ENCODE measurements around the gene AIMP1. TPM values are rescaled to one million over a fixed set of nuclear protein-coding genes. Genes with fewer than 3 reads are reported as not detected.

AIMP1 gene
- total and polyA plus RNA-seq, 2 of the 13 experiments (the other 11 are each of a cell fraction or from before 2014, with no cell fraction given), result 28.6 to 82.9 TPM

DNA sequence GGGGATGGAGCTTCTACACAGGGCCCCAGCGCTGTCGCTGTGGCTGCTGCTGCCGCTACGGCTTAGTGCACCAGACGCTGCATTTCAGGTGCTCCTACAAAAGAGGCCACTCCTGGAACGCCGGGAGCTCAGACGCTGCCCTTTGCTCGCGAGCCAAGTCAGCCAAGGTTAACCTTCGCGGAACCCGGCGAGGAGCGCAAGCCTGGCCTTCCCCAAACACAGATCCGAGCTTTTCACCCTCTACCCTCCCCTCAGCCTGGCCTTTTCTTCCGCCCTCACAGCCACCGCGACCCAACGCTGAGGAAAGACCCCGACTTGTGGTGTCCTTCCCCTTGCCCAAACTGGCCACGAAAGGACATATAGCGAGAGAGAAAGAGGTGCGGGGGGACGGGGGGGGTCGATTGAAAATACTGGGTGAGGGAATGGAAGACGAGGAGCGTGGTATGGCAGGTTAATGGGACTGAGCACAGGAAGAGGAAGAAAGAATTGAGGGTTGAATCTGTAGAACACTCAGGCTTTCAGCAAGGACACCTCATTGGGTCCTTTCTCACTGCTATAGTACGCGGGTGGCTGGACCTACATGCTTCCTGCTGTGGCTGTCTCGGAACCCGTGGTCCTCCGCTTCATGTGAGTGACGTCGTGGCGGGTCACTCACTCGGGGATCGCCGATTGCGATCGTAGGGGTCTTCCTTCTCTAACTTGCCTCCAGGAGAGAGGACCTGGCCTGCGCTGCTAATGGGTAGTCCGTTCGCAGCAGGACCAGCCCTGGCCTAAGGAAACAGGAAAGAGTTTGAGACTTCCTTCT, at the start of gene AIMP1, which contains the start of gene TBCK (continued):
- TF ChIP-seq, protein P1, sequence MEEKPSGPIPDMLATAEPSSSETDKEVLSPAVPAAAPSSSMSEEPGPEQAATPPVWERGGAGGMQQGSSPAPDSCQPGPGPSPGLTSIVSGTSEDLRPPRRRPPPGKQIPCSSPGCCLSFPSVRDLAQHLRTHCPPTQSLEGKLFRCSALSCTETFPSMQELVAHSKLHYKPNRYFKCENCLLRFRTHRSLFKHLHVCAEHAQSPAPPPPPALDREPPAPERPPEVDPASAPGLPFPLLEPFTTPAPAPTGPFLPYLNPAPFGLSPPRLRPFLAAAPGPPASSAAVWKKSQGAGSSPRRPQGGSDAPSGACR (CRISPR knock-in tag; IDR thresholded peaks at IDR 0.05), result no peak
- TF ChIP-seq, protein P2, sequence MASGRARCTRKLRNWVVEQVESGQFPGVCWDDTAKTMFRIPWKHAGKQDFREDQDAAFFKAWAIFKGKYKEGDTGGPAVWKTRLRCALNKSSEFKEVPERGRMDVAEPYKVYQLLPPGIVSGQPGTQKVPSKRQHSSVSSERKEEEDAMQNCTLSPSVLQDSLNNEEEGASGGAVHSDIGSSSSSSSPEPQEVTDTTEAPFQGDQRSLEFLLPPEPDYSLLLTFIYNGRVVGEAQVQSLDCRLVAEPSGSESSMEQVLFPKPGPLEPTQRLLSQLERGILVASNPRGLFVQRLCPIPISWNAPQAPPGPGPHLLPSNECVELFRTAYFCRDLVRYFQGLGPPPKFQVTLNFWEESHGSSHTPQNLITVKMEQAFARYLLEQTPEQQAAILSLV (CRISPR knock-in tag; IDR thresholded peaks at IDR 0.05; ENCODE audit: borderline replicate concordance), result peak; percentile 24; the same call in 1 of the 2 replicates
- TF ChIP-seq SRY (CRISPR knock-in tag; IDR thresholded peaks at IDR 0.05) (peak; percentile 83), IRF2 (CRISPR knock-in tag; IDR thresholded peaks at IDR 0.05) (peak; percentile 9; the same call in 1 of the 2 replicates), ZNF12 (CRISPR knock-in tag; IDR thresholded peaks at IDR 0.05) (0 out of 2 replicates have a peak, but pooled peaks have one; percentile 5), ZNF569 (CRISPR knock-in tag; IDR thresholded peaks at IDR 0.05; ENCODE audit: borderline replicate concordance) (no peak), RFX5 (IDR thresholded peaks at IDR 0.05; ENCODE audit: low read depth, low read length) (peak; percentile 45; the same call in 1 of the 2 replicates), ZNF557 (CRISPR knock-in tag; IDR thresholded peaks at IDR 0.05) (0 out of 2 replicates have a peak, but pooled peaks have one; percentile 48), ZNF468 (CRISPR knock-in tag; IDR thresholded peaks at IDR 0.05) (no peak), ZNF816 (CRISPR knock-in tag; IDR thresholded peaks at IDR 0.05; ENCODE audit: borderline replicate concordance) (no peak), NR2F1 (CRISPR knock-in tag; IDR thresholded peaks at IDR 0.05) (no peak), CHCHD3 (CRISPR knock-in tag; IDR thresholded peaks at IDR 0.05) (no peak), KDM4B (CRISPR knock-in tag; IDR thresholded peaks at IDR 0.05) (0 out of 2 replicates have a peak, but pooled peaks have one; percentile 31), ZFX (CRISPR knock-in tag; IDR thresholded peaks at IDR 0.05; ENCODE audit: low read depth) (peak; percentile 91), CC2D1A (CRISPR knock-in tag; IDR thresholded peaks at IDR 0.05) (no peak), ZNF773 (CRISPR knock-in tag; IDR thresholded peaks at IDR 0.05; ENCODE audit: borderline replicate concordance) (no peak), ZNF296 (CRISPR knock-in tag; conservative IDR thresholded peaks at IDR 0.05) (no peak), HOXA5 (CRISPR knock-in tag; IDR thresholded peaks at IDR 0.05) (0 out of 2 replicates have a peak, but pooled peaks have one; percentile 30), ZNF337 (CRISPR knock-in tag; IDR thresholded peaks at IDR 0.05; ENCODE audit: borderline replicate concordance, low read depth) (no peak), ZFP82 (CRISPR knock-in tag; IDR thresholded peaks at IDR 0.05; ENCODE audit: borderline replicate concordance) (no peak), ATRX (CRISPR knock-in tag; IDR thresholded peaks at IDR 0.05; ENCODE audit: borderline replicate concordance) (0 out of 2 replicates have a peak, but pooled peaks have one; percentile 57), YY1 (IDR thresholded peaks at IDR 0.05; ENCODE audit: insufficient read depth, insufficient replicate concordance, low read depth, low read length) (peak; percentile 42)
- TF ChIP-seq, protein P3, sequence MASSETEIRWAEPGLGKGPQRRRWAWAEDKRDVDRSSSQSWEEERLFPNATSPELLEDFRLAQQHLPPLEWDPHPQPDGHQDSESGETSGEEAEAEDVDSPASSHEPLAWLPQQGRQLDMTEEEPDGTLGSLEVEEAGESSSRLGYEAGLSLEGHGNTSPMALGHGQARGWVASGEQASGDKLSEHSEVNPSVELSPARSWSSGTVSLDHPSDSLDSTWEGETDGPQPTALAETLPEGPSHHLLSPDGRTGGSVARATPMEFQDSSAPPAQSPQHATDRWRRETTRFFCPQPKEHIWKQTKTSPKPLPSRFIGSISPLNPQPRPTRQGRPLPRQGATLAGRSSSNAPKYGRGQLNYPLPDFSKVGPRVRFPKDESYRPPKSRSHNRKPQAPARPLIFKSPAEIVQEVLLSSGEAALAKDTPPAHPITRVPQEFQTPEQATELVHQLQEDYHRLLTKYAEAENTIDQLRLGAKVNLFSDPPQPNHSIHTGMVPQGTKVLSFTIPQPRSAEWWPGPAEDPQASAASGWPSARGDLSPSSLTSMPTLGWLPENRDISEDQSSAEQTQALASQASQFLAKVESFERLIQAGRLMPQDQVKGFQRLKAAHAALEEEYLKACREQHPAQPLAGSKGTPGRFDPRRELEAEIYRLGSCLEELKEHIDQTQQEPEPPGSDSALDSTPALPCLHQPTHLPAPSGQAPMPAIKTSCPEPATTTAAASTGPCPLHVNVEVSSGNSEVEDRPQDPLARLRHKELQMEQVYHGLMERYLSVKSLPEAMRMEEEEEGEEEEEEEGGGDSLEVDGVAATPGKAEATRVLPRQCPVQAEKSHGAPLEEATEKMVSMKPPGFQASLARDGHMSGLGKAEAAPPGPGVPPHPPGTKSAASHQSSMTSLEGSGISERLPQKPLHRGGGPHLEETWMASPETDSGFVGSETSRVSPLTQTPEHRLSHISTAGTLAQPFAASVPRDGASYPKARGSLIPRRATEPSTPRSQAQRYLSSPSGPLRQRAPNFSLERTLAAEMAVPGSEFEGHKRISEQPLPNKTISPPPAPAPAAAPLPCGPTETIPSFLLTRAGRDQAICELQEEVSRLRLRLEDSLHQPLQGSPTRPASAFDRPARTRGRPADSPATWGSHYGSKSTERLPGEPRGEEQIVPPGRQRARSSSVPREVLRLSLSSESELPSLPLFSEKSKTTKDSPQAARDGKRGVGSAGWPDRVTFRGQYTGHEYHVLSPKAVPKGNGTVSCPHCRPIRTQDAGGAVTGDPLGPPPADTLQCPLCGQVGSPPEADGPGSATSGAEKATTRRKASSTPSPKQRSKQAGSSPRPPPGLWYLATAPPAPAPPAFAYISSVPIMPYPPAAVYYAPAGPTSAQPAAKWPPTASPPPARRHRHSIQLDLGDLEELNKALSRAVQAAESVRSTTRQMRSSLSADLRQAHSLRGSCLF (CRISPR knock-in tag; IDR thresholded peaks at IDR 0.05; ENCODE audit: borderline replicate concordance), result no peak

Data from HepG2 (cell line).